SK-N-MC (cell line): ENCODE results near the gene NELFCD.

Experiments
- EZH2 ChIP-seq: fragments of 200-600 bp; sonication (generic); IDR thresholded peaks from one replicate; pipeline ENCODE4 v1.6.1; 2017; ENCODE audit warnings: antibody characterized with exemption
- POLR2AphosphoS5 ChIP-seq: IDR thresholded peaks from 2 replicates; pipeline ENCODE4 v1.6.1; 2012; ENCODE audit warnings: mild to moderate bottlenecking, low read depth, low read length, borderline replicate concordance

- no peak for TF ChIP-seq POLR2AphosphoS5
- no peak for TF ChIP-seq EZH2
Measured at GRCh38 chr20:59005523-59006166, 24.6 kb downstream of the NELFCD start.
